ENCODE measurements around the gene NUP205.

The NUP205 gene

GRCh38 chr7:135599471-135599870 lies 41.8 kb downstream of the NUP205 start:
- Histone ChIP-seq H4K20me1 (ENCODE audit: insufficient read depth, low read length) (no peaks in the 10 kb centered on the region), H3K27me3 (ENCODE audit: insufficient read depth, low read length, poor library complexity) (no peaks in the 10 kb centered on the region), H3K4me2 (ENCODE audit: insufficient read depth, low read length) (no peak overlapping the region), H3K9ac (ENCODE audit: low read depth, low read length) (no peak overlapping the region), H3K9me3 (ENCODE audit: insufficient read depth, low read length, severe bottlenecking) (no peaks in the 10 kb centered on the region), H3K36me3 (ENCODE audit: insufficient read depth, low read length) (peaks cover 86% of the 10 kb centered on the region), H3K79me2 (ENCODE audit: insufficient read depth, low read length) (no peaks in the 10 kb centered on the region), H3K4me3 (ENCODE audit: low read depth in 1 of 2, low read length in 2 of 2) (no peak overlapping the region), H3K27ac (ENCODE audit: low read length) (no peak overlapping the region), H2AFZ (ENCODE audit: low read depth, low read length) (no peak overlapping the region), H3K4me1 (ENCODE audit: insufficient read depth, low read length) (no peaks in the 10 kb centered on the region)
- no peak for DNase-seq
- ATAC-seq (ENCODE audit: insufficient read depth, low read depth), result no peak
- TF ChIP-seq EZH2 (IDR thresholded peaks at IDR 0.05; ENCODE audit: borderline replicate concordance, low read depth, low read length, severe bottlenecking), result no peak
- TF ChIP-seq CTCF (IDR thresholded peaks at IDR 0.05; ENCODE audit: borderline replicate concordance, extremely low read depth, low read length, poor library complexity, severe bottlenecking), result no peak

DNA sequence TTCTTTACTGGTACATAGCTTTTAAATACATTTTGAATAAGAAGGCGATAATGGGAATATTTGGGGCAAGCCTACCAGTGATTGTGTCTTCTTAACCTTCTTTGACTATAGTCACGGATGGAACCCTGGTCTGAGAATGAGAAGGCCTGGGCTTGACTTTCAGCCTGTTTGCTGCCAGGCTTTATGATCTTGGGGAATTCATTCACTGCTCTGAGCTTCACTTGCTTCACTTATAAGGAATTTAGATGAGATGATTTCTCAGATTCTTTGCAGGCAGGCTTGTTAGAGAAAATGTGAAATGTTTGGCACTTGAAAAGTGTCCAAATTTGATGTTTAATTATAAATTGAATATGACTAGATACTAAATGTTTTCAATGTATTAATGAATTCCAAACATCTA lies 42.5 kb downstream of the NUP205 start:
- H3K27me3 ChIP-seq (ENCODE audit: insufficient read depth, low read length, poor library complexity), result no peaks in the 10 kb centered on the region
- no peak for TF ChIP-seq CTCF (IDR thresholded peaks at IDR 0.05; ENCODE audit: borderline replicate concordance, extremely low read depth, low read length, poor library complexity, severe bottlenecking)
- TF ChIP-seq EZH2 (IDR thresholded peaks at IDR 0.05; ENCODE audit: borderline replicate concordance, low read depth, low read length, severe bottlenecking), result no peak
- H3K9me3 ChIP-seq (ENCODE audit: insufficient read depth, low read length, severe bottlenecking), result no peaks in the 10 kb centered on the region
- H3K79me2 ChIP-seq (ENCODE audit: insufficient read depth, low read length), result no peaks in the 10 kb centered on the region
- no peak overlapping the region for H3K27ac ChIP-seq (ENCODE audit: low read length)
- no peak for ATAC-seq (ENCODE audit: insufficient read depth, low read depth)
- DNase-seq, result no peak
- no peaks in the 10 kb centered on the region for H4K20me1 ChIP-seq (ENCODE audit: insufficient read depth, low read length)
- no peak overlapping the region for H3K4me2 ChIP-seq (ENCODE audit: insufficient read depth, low read length)
- H2AFZ ChIP-seq (ENCODE audit: low read depth, low read length), result no peak overlapping the region
- H3K4me1 ChIP-seq (ENCODE audit: insufficient read depth, low read length), result no peaks in the 10 kb centered on the region
- H3K36me3 ChIP-seq (ENCODE audit: insufficient read depth, low read length), result peaks cover 86% of the 10 kb centered on the region
- H3K4me3 ChIP-seq (ENCODE audit: low read depth in 1 of 2, low read length in 2 of 2), result no peak overlapping the region
- H3K9ac ChIP-seq (ENCODE audit: low read depth, low read length), result no peak overlapping the region

DNA sequence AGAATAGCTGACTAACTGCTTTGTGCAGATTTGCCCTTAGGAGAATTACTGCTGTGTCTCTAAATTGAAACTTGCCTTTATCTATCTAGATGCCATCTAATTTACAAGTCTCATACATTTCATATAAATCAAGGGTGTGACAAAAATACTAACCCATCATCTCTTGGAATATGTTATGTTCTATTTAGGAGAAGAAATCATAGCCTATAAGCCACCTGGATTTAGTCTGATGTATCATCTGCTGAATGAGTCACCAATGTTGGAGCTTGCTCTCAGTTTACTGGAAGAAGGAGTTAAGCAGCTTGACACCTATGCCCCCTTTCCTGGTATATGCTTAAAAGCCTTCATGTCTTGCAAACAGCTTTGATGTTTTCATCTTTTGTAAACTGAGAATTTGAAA lies 43.5 kb downstream of the NUP205 start:
- no peak for ATAC-seq (ENCODE audit: insufficient read depth, low read depth)
- H3K9ac ChIP-seq (ENCODE audit: low read depth, low read length), result no peak overlapping the region
- no peaks in the 10 kb centered on the region for H3K27me3 ChIP-seq (ENCODE audit: insufficient read depth, low read length, poor library complexity)
- no peaks in the 10 kb centered on the region for H3K4me1 ChIP-seq (ENCODE audit: insufficient read depth, low read length)
- no peak overlapping the region for H3K27ac ChIP-seq (ENCODE audit: low read length)
- no peaks in the 10 kb centered on the region for H3K79me2 ChIP-seq (ENCODE audit: insufficient read depth, low read length)
- H3K36me3 ChIP-seq (ENCODE audit: insufficient read depth, low read length), result peaks cover 90% of the 10 kb centered on the region
- H3K4me3 ChIP-seq (ENCODE audit: low read depth in 1 of 2, low read length in 2 of 2), result no peak overlapping the region
- TF ChIP-seq CTCF (IDR thresholded peaks at IDR 0.05; ENCODE audit: borderline replicate concordance, extremely low read depth, low read length, poor library complexity, severe bottlenecking) (no peak), EZH2 (IDR thresholded peaks at IDR 0.05; ENCODE audit: borderline replicate concordance, low read depth, low read length, severe bottlenecking) (no peak)
- no peak overlapping the region for H2AFZ ChIP-seq (ENCODE audit: low read depth, low read length)
- H3K4me2 ChIP-seq (ENCODE audit: insufficient read depth, low read length), result no peak overlapping the region
- H4K20me1 ChIP-seq (ENCODE audit: insufficient read depth, low read length), result no peaks in the 10 kb centered on the region
- DNase-seq, result no peak
- no peaks in the 10 kb centered on the region for H3K9me3 ChIP-seq (ENCODE audit: insufficient read depth, low read length, severe bottlenecking)

DNA sequence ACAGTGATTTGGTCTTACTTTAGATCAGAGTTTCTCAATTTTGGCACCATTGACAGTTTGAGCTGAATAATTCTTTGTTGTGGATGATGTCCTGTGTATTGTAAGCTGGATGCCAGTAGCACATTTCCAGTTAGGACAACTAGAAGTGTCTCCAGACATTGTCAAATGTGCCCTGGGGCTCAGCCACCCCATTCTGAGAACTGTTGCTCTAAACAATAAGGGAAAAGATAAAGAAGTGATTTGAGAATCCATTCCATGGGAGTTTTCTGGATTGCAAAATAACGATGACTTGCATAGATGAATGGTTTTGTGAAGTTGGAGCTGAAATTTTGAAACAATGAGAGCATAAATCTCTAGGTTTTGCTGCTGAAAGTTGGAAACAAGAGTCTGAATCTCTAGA lies 44.6 kb downstream of the NUP205 start:
- Histone ChIP-seq H3K4me3 (ENCODE audit: low read depth in 1 of 2, low read length in 2 of 2) (no peak overlapping the region), H2AFZ (ENCODE audit: low read depth, low read length) (no peak overlapping the region), H4K20me1 (ENCODE audit: insufficient read depth, low read length) (no peaks in the 10 kb centered on the region), H3K4me1 (ENCODE audit: insufficient read depth, low read length) (no peaks in the 10 kb centered on the region), H3K9me3 (ENCODE audit: insufficient read depth, low read length, severe bottlenecking) (no peaks in the 10 kb centered on the region), H3K79me2 (ENCODE audit: insufficient read depth, low read length) (no peaks in the 10 kb centered on the region), H3K4me2 (ENCODE audit: insufficient read depth, low read length) (no peak overlapping the region), H3K27ac (ENCODE audit: low read length) (no peak overlapping the region), H3K36me3 (ENCODE audit: insufficient read depth, low read length) (peaks cover 94% of the 10 kb centered on the region), H3K9ac (ENCODE audit: low read depth, low read length) (no peak overlapping the region), H3K27me3 (ENCODE audit: insufficient read depth, low read length, poor library complexity) (no peaks in the 10 kb centered on the region)
- DNase-seq, result no peak
- ATAC-seq (ENCODE audit: insufficient read depth, low read depth), result no peak
- TF ChIP-seq EZH2 (IDR thresholded peaks at IDR 0.05; ENCODE audit: borderline replicate concordance, low read depth, low read length, severe bottlenecking), result no peak
- TF ChIP-seq CTCF (IDR thresholded peaks at IDR 0.05; ENCODE audit: borderline replicate concordance, extremely low read depth, low read length, poor library complexity, severe bottlenecking), result no peak

Measured in DND-41 (cell line).